Activated CD8-positive, alpha-beta memory T cell treated with anti-CD3 and anti-CD28 coated beads for 36 hours (primary cell): ENCODE results near the gene UVRAG. TPM values are rescaled to one million over a fixed set of nuclear protein-coding genes. Genes with fewer than 3 reads are reported as not detected.

Experiments used
- CTCF ChIA-PET: fragments of 350-600 bp; sonication (Branson Sonifier 250); formaldehyde crosslinking; loops from one replicate; lab custom pipeline; 2021; ENCODE audit warnings: antibody characterized with exemption; lab: Charles Lee
- POLR2A ChIA-PET: fragments of 350-600 bp; sonication (Branson Sonifier 250); formaldehyde crosslinking; loops from one replicate; lab custom pipeline; 2021; ENCODE audit warnings: antibody characterized with exemption; lab: Charles Lee
- total RNA-seq, 2 experiments: library from RNA; stranded (reverse); gene quantifications; one replicate each; pipeline ENCODE4 v1.2.3, GENCODE V29; 2021

Gene UVRAG
- total RNA-seq, 2 experiments from 2014 or later, result 15.7 to 16.4 TPM

DNA sequence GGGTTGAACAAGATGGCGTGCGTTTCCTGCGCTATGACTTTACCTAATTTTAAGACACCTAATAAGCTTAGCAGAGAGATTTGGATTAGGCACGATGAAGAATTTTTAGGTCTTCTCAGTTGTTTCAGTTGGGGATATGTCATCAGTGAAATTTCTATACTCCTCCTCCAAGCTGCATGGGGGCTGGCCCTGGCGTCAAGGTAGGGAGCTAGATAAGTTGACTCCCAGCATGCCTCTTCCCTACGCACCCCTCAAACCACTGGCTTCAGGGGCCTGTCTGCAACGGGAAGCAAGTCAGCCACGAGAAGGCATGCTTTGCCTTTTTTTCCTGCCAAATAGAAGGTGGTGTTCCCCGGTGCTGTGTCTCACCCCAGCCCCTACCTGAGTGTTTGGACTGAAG lies 33.2 kb upstream of the UVRAG start:
- ChIA-PET POLR2A (no interaction called here), CTCF (interaction anchor here (0.5 kb wide), 1 partner anchor 83 kb away, joined by 4 read pairs; no protein-coding TSS in a partner anchor)

- POLR2A ChIA-PET, result no interaction called here
- CTCF ChIA-PET, result no interaction called here
Observed at GRCh38 chr11:75782540-75783263, 32.3 kb upstream of the UVRAG start.

DNA sequence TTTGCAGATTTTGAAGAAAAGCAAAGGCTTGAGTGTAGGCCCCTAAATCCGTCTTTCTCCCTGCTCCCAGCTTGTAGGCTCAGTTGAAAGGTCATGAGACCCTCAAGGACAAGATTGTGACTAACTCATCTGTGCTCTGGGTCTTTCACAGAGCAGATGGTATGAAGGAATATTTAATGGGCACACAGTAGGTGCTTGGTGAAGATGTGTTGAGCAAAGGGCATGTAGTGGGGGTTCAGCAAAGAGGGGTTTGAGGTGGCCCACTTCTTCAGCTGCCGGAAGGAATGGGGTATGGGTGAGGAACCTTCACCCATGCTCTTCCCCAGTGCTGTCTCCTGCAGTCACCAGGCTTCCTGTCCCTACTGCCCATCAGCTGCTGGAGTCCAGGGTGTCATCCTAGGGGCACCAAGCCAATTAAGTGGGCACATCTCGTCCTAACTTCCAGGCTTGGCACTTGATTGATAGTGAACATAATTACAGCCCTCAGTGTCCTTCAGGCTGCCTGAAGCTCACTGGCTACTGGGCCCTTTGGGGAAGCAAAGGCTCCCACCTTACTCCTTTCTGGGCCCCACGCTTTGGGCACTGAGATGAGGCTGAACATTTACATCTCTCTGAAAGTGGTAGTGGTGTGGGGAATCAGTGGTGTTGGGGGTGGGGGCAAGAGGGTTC lies 31.5 kb upstream of the UVRAG start:
- ChIA-PET CTCF (no interaction called here), POLR2A (no interaction called here)

- ChIA-PET POLR2A (no interaction called here), CTCF (no interaction called here)
Observed at GRCh38 chr11:75784085-75784478, 30.9 kb upstream of the UVRAG start.

DNA sequence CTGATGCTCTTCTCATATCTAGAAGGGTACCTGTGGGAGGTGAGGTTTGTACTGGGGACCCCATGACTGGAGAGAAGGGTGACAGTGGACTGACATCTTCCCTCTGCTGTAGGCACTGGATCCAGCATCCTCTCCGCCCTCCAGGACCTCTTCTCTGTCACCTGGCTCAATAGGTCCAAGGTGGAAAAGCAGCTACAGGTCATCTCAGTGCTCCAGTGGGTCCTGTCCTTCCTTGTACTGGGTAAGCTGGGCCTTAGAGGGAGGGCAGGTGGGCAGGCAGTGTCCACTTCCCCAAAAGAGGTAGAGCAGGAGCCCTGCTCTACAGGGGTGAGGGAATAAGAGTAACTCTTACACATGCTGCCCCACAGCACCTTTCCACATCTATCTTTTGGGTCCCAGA lies 30.5 kb upstream of the UVRAG start:
- CTCF ChIA-PET, result no interaction called here
- POLR2A ChIA-PET, result no interaction called here

GRCh38 chr11:75785187-75785586 lies 29.8 kb upstream of the UVRAG start:
- POLR2A ChIA-PET, result no interaction called here
- CTCF ChIA-PET, result no interaction called here

DNA sequence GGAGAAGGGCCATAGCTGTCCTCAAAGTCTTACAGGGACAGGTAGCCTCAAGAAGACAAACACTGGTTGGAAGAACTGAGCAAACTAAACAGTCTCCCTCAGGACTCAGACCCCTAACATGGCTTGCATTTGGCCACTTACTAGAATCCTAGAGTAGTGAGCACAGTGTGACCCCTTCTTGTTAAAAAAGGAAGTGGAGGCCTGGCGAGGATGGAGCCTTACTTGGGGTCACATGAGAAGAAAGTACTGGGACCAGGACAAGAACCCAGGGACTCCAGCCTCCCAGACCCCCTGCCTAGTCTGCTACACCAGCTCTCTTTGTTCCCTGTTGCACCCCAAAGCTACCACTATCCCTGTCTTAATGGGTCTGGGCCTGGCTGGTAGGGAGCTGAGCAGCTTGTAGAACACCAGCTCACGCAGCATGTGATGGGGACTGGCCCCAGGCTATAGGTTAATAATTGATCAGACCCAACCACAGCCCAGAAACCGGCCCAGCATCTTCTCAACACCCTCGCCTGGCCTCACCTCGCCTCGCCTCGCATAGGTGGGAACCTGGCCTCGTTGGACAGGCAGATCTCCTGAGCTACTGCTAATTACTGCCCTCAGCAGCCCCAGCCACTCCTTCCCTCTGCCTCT lies 28.8 kb upstream of the UVRAG start:
- ChIA-PET POLR2A (no interaction called here), CTCF (no interaction called here)

- ChIA-PET POLR2A (no interaction called here), CTCF (no interaction called here)
Observed at GRCh38 chr11:75789521-75789920, 25.5 kb upstream of the UVRAG start.

DNA sequence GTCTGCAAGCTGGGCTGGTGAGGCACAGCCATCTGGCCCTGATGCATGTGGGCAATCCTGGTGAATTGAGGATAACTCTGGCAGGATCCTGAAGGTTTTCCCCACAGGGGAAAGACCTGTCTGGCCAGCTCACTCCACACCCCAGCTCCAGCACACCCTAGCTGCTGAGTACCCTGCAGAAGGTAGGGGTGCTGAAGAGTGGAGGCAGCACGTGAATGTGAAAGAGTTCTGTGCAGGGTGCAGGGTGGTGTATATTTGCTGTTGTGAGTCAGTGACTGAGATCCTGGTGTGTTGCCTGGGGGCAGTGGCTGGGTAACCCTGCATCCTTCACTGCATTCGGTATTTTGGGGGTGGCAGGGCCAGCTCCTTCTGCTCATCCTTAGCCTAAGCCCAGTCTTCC lies 24.0 kb upstream of the UVRAG start:
- POLR2A ChIA-PET, result no interaction called here
- CTCF ChIA-PET, result interaction anchor here (1.4 kb wide), 1 partner anchor 20 kb away, joined by 3 read pairs; no protein-coding TSS in a partner anchor

DNA sequence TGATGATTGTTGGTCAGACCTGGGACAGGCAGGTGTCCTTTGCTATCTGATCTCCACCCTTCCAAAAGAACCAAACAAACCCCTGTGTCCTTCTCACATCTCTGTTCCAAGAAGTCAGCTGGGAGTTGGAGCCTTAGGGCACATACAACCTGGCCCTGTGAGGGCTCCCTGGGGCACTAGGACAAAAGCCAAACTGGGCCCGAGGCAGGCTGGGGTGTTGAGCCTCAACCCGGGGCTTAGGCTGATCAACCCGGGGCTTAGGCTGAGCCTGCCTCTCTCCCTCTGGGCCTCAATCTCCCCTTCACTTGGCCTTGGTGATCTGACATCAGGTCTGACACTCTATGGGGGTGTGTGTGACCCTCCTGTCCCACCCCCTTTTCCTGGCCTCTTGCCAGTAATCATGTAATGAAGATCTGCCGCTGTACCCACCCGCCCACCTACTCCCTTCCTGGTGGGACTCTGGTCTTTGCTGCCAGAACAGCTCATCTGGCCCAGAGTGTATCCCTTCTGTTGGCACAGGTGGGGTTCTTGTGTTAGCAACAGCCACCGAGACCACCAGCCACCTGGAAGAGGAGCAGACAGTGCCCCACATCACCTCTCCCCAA lies 22.8 kb upstream of the UVRAG start:
- CTCF ChIA-PET, result interaction anchor here (1.4 kb wide), 1 partner anchor 19 kb away, joined by 3 read pairs; no protein-coding TSS in a partner anchor
- POLR2A ChIA-PET, result no interaction called here

GRCh38 chr11:75792997-75793800 lies 21.8 kb upstream of the UVRAG start:
- CTCF ChIA-PET, result no interaction called here
- POLR2A ChIA-PET, result no interaction called here

GRCh38 chr11:75793966-75794365 lies 21.0 kb upstream of the UVRAG start:
- ChIA-PET POLR2A (no interaction called here), CTCF (no interaction called here)

- ChIA-PET CTCF (no interaction called here), POLR2A (no interaction called here)
Observed at GRCh38 chr11:75795276-75796090, 19.5 kb upstream of the UVRAG start.

DNA sequence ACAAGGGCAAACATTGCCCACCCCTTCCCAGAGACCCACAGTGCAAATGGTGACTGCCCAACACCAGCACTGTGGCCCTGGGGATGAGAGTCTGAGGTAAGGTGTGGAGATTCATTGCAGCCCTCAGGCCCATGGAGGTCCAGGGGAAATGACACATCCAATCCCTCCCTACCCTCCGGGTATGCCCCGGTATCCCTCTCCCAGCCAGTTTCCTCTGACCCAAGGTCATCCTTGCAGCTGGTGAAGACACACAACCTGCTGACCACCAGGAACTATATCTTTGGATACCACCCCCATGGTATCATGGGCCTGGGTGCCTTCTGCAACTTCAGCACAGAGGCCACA lies 18.9 kb upstream of the UVRAG start:
- CTCF ChIA-PET, result no interaction called here
- POLR2A ChIA-PET, result no interaction called here

GRCh38 chr11:75797116-75797515 lies 17.9 kb upstream of the UVRAG start:
- ChIA-PET CTCF (no interaction called here), POLR2A (no interaction called here)

DNA sequence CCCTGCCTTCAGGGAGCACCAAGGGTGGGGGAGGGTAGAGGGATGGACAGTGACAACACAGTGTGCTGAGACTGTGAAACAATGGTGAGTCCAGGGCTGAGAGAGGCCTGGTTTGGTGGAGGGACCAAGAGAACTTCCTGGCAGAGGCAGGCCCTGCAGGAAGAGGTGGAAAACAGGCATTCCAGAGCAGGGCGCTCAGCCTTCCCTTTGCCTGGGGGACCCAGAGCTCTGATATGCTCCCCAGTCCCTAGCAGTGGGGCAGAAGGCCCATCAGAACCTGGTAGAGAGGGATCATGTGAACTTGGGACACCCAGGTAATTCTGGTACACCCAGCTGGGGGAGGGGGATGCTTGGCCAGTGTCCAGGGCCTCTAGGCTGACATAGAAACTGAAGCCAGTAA lies 17.2 kb upstream of the UVRAG start:
- CTCF ChIA-PET, result no interaction called here
- POLR2A ChIA-PET, result no interaction called here

DNA sequence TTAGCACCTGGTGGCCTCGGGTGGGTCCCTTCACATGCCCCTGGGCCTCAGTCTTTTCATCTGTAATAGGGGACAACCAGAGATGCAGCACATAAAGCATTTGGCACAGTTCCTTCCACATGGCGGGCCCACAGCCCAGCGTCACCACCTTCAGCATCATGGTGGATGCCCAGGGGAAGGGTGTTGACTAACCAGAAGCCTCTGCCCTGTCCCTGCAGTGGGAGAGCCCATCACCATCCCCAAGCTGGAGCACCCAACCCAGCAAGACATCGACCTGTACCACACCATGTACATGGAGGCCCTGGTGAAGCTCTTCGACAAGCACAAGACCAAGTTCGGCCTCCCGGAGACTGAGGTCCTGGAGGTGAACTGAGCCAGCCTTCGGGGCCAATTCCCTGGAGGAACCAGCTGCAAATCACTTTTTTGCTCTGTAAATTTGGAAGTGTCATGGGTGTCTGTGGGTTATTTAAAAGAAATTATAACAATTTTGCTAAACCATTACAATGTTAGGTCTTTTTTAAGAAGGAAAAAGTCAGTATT lies 14.8 kb upstream of the UVRAG start:
- ChIA-PET POLR2A (no interaction called here), CTCF (no interaction called here)

GRCh38 chr11:75800728-75801361 lies 14.2 kb upstream of the UVRAG start:
- ChIA-PET POLR2A (no interaction called here), CTCF (interaction anchor here (3.4 kb wide), 1 partner anchor 68 kb away, joined by 16 read pairs; no protein-coding TSS in a partner anchor)
